Astrocyte (in vitro differentiated cells and primary cell): Measurements from ENCODE around the gene ZDHHC1. TPM values are rescaled to one million over a fixed set of nuclear protein-coding genes. Genes with fewer than 3 reads are reported as not detected.
A peak's percentile ranks its signal among the peaks of the same experiment; 100 is the strongest.

Experiments used
- DNase-seq: peaks from one replicate; pipeline ENCODE4 v3.0.0-alpha.2; 2010; ENCODE audit warnings: low read depth
- FAIRE-seq: peaks from 2 replicates; lab custom pipeline; 2011; peaks lifted over from hg19 to GRCh38; lab: Jason Lieb, UNC
- H2AFZ ChIP-seq: 2 replicates; pipeline ENCODE4 v1.6.0; 2012; ENCODE audit warnings: low read depth, low read length, inconsistent platforms
- H3K27ac ChIP-seq: 2 replicates; pipeline ENCODE4 v1.5.1; 2011; ENCODE audit warnings: low read depth, low read length, inconsistent platforms
- H3K27me3 ChIP-seq: 2 replicates; pipeline ENCODE4 v1.6.0; 2011; ENCODE audit warnings: low read length, inconsistent platforms; ENCODE audit not compliant: insufficient read depth
- H3K36me3 ChIP-seq: 2 replicates; pipeline ENCODE4 v1.5.1; 2011; ENCODE audit warnings: low read length, inconsistent platforms; ENCODE audit not compliant: insufficient read depth
- H3K4me1 ChIP-seq: 2 replicates; pipeline ENCODE4 v1.5.1; 2011; ENCODE audit warnings: low read length, inconsistent platforms; ENCODE audit not compliant: insufficient read depth
- H3K4me2 ChIP-seq: 2 replicates; pipeline ENCODE4 v1.6.0; 2012; ENCODE audit warnings: low read length, inconsistent platforms
- H3K4me3 ChIP-seq: 2 replicates; pipeline ENCODE4 v1.5.1; 2011; ENCODE audit warnings: low read depth, mild to moderate bottlenecking, low read length, inconsistent platforms; ENCODE audit not compliant: insufficient read depth
- H3K79me2 ChIP-seq: 2 replicates; pipeline ENCODE4 v1.6.0; 2012; ENCODE audit warnings: mild to moderate bottlenecking, low read length, inconsistent platforms; ENCODE audit not compliant: insufficient read depth
- H3K9ac ChIP-seq: 2 replicates; pipeline ENCODE4 v1.6.0; 2012; ENCODE audit warnings: mild to moderate bottlenecking, low read length, inconsistent platforms
- H3K9me3 ChIP-seq: 2 replicates; pipeline ENCODE4 v1.5.1; 2012; ENCODE audit warnings: low read depth, mild to moderate bottlenecking, low read length, inconsistent platforms; ENCODE audit not compliant: insufficient read depth
- H4K20me1 ChIP-seq: 2 replicates; pipeline ENCODE4 v1.6.0; 2012; ENCODE audit warnings: low read length, inconsistent platforms; ENCODE audit not compliant: insufficient read depth
- H3K27ac Mint-ChIP-seq: one replicate; pipeline ENCODE4 v1.8.0; 2021; ENCODE audit warnings: mild to moderate bottlenecking, mixed read lengths; ENCODE audit not compliant: unreplicated experiment
- H3K27me3 Mint-ChIP-seq: one replicate; pipeline ENCODE4 v1.8.0; 2021; ENCODE audit warnings: low read depth, mixed read lengths; ENCODE audit not compliant: unreplicated experiment
- H3K36me3 Mint-ChIP-seq: one replicate; pipeline ENCODE4 v1.8.0; 2021; ENCODE audit warnings: low read depth, mixed read lengths; ENCODE audit not compliant: unreplicated experiment
- H3K4me1 Mint-ChIP-seq: one replicate; pipeline ENCODE4 v1.8.0; 2021; ENCODE audit warnings: low read depth, mixed read lengths; ENCODE audit not compliant: unreplicated experiment
- H3K4me3 Mint-ChIP-seq: one replicate; pipeline ENCODE4 v1.8.0; 2021; ENCODE audit warnings: mild to moderate bottlenecking, moderate library complexity, mixed read lengths; ENCODE audit not compliant: unreplicated experiment
- H3K9me3 Mint-ChIP-seq: one replicate; pipeline ENCODE4 v1.8.0; 2021; ENCODE audit warnings: mild to moderate bottlenecking, mixed read lengths; ENCODE audit not compliant: unreplicated experiment
- EZH2 ChIP-seq: IDR thresholded peaks from 2 replicates; pipeline ENCODE4 v1.6.1; 2012; ENCODE audit warnings: mild to moderate bottlenecking, low read length, inconsistent platforms; ENCODE audit not compliant: insufficient read depth
- total RNA-seq: library from RNA; stranded (reverse); gene quantifications from 2 replicates; pipeline ENCODE4 v1.2.1, GENCODE V29; 2021
- TF ChIP-seq, protein P1 (sequence below): IDR thresholded peaks from 2 replicates; pipeline ENCODE4 v1.5.1; 2011; ENCODE audit warnings: low read depth, mild to moderate bottlenecking, inconsistent platforms, low read length, moderate library complexity; ENCODE audit not compliant: insufficient read depth

Gene ZDHHC1
- total RNA-seq, 1 donor from 2014 or later: 3.7 TPM

DNA sequence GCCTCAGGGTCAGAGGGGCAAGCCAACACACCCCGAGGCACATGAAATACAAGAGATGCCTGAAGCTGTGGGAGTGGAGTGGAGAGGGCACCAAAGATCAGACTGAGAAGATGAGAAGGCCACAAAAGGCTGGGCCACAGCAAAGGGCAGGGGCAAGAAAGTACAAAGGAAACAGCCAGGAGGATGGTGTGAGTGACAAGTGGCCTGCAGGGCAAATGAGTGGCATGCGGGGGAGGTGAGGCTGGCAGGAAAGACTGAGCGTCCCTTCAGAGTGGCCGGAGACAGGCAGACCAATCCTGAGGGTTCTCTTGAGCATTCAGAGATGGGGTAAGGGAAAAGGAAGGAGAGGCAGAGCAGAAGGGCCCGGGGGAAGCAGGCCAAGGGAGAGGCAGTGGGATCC is 37.8 kb upstream of the ZDHHC1 start:
- Histone ChIP-seq H3K4me2 (no peak overlapping the region), H3K27me3 (no peaks in the 10 kb centered on the region), H3K9me3 (no peaks in the 10 kb centered on the region), H3K4me3 (no peak overlapping the region), H3K36me3 (peaks cover 2% of the 10 kb centered on the region), H4K20me1 (peaks cover 100% of the 10 kb centered on the region), H3K9ac (no peak overlapping the region), H2AFZ (no peak overlapping the region), H3K4me1 (peaks cover 3% of the 10 kb centered on the region), H3K79me2 (peaks cover 33% of the 10 kb centered on the region), H3K27ac (no peak overlapping the region)
- no peak for TF ChIP-seq EZH2
- TF ChIP-seq, protein P1, sequence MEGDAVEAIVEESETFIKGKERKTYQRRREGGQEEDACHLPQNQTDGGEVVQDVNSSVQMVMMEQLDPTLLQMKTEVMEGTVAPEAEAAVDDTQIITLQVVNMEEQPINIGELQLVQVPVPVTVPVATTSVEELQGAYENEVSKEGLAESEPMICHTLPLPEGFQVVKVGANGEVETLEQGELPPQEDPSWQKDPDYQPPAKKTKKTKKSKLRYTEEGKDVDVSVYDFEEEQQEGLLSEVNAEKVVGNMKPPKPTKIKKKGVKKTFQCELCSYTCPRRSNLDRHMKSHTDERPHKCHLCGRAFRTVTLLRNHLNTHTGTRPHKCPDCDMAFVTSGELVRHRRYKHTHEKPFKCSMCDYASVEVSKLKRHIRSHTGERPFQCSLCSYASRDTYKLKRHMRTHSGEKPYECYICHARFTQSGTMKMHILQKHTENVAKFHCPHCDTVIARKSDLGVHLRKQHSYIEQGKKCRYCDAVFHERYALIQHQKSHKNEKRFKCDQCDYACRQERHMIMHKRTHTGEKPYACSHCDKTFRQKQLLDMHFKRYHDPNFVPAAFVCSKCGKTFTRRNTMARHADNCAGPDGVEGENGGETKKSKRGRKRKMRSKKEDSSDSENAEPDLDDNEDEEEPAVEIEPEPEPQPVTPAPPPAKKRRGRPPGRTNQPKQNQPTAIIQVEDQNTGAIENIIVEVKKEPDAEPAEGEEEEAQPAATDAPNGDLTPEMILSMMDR: no peak
- Mint-ChIP-seq H3K36me3 (peaks cover 22% of the 10 kb centered on the region), H3K27ac (no peak overlapping the region), H3K27me3 (no peaks in the 10 kb centered on the region), H3K4me1 (peaks cover 25% of the 10 kb centered on the region), H3K9me3 (no peaks in the 10 kb centered on the region), H3K4me3 (no peak overlapping the region)
- DNase-seq: no peak
- FAIRE-seq: no peak

DNA sequence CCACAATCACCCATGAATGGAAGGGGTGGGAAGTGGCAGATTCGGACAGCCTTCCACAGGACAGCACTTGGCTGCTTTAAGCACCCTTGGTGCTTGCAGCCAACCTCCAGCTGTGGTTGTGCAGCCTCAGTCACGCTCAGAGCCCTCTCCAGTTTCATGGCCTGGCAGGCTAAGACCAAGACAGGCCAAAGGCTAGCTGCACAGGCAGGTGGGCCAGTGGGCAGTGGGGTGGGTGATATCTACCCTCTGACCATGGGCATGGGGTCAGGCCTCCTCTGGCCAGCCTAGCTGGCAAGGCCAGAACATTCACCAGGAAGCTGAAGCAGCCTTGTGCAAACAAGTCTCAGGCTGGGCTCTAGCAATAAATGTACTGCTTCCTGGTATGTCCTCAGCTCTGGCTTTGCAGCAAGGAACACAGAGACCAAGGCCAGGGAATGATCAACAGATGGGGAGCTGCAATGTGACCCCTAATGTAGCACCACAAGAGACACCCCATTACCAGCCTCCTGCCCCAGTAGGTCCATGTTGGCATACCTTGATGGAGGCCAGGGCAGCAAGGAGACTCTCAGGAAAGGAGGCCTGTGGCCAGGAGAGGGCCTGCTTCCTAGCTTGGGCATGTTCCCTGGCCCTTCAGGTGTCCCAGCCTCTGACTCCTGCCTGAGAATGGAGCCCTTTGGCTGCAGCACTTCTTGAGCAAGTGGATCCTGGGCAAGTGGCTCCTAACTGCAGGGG is 35.6 kb upstream of the ZDHHC1 start:
- peaks cover 12% of the 10 kb centered on the region for H3K4me1 Mint-ChIP-seq
- no peak overlapping the region for H2AFZ ChIP-seq
- no peaks in the 10 kb centered on the region for H3K27me3 Mint-ChIP-seq
- FAIRE-seq: no peak
- TF ChIP-seq EZH2: no peak
- TF ChIP-seq, protein P1: no peak
- no peaks in the 10 kb centered on the region for H3K4me1 ChIP-seq
- peaks cover 26% of the 10 kb centered on the region for H3K36me3 Mint-ChIP-seq
- H4K20me1 ChIP-seq: peaks cover 97% of the 10 kb centered on the region
- DNase-seq: no peak
- no peak overlapping the region for H3K27ac ChIP-seq
- no peak overlapping the region for H3K27ac Mint-ChIP-seq
- peaks cover 2% of the 10 kb centered on the region for H3K36me3 ChIP-seq
- no peak overlapping the region for H3K4me2 ChIP-seq
- H3K9ac ChIP-seq: no peak overlapping the region
- no peaks in the 10 kb centered on the region for H3K9me3 Mint-ChIP-seq
- no peak overlapping the region for H3K4me3 Mint-ChIP-seq
- no peaks in the 10 kb centered on the region for H3K9me3 ChIP-seq
- H3K27me3 ChIP-seq: no peaks in the 10 kb centered on the region
- no peak overlapping the region for H3K4me3 ChIP-seq
- H3K79me2 ChIP-seq: peaks cover 15% of the 10 kb centered on the region

DNA sequence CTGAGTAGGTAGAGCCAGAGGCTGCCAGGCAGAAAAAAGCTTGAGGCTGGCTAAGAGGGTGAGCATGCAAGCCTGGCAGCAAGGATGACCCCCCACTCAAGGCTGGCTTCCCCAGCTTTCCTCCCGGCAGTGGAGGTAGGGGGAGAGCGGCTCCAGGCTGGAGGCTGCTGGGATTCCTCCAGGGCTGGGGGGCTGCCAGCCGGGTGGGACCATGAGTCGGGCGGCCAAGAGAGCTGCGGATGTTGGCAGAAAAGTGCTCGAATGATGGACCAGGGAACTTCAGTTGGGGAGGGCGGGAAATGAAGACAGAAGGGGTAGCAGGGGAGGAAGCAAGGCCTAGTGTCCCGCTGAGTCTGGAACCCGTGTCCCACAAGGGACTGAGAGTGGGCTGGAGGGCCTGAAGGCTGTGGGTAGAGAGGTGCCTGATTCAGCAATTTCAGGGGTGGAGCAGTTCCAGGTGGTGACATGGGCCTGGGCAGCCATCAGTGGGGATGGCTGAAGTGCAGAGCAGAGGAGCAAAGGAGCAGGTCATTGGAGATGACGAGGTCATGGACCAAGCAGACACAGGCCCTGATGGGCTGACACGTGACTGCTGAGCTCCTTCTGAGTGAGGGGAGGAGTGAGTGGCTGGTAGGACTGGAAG is 34.9 kb upstream of the ZDHHC1 start:
- FAIRE-seq (no peak), DNase-seq (no peak)
- Mint-ChIP-seq H3K27me3 (no peaks in the 10 kb centered on the region), H3K27ac (no peak overlapping the region), H3K4me1 (peaks cover 12% of the 10 kb centered on the region), H3K36me3 (peaks cover 26% of the 10 kb centered on the region), H3K4me3 (peak overlapping the region; percentile 17), H3K9me3 (no peaks in the 10 kb centered on the region)
- Histone ChIP-seq H3K9ac (no peak overlapping the region), H3K36me3 (peaks cover 2% of the 10 kb centered on the region), H3K9me3 (no peaks in the 10 kb centered on the region), H3K4me3 (no peak overlapping the region), H3K27ac (no peak overlapping the region), H3K79me2 (peaks cover 14% of the 10 kb centered on the region), H3K27me3 (no peaks in the 10 kb centered on the region), H4K20me1 (peaks cover 97% of the 10 kb centered on the region), H3K4me2 (no peak overlapping the region), H3K4me1 (no peaks in the 10 kb centered on the region), H2AFZ (no peak overlapping the region)
- TF ChIP-seq, protein P1: no peak
